GM04504 (cell line): ENCODE measurements around the gene CABLES1.
A peak's percentile ranks its signal among the peaks of the same experiment; 100 is the strongest.

ENCODE experiments used
- DNase-seq: peaks from one replicate; pipeline ENCODE4 v3.0.0-alpha.2; 2012; ENCODE audit warnings: low read depth

Gene CABLES1

GRCh38 chr18:23169673-23170044 lies 34.4 kb downstream of the CABLES1 start:
- DNase-seq, result no peak

GRCh38 chr18:23170137-23170536 lies 34.9 kb downstream of the CABLES1 start:
- no peak for DNase-seq

- DNase-seq, result no peak
Observed at GRCh38 chr18:23171581-23172156, 36.4 kb downstream of the CABLES1 start.

DNA sequence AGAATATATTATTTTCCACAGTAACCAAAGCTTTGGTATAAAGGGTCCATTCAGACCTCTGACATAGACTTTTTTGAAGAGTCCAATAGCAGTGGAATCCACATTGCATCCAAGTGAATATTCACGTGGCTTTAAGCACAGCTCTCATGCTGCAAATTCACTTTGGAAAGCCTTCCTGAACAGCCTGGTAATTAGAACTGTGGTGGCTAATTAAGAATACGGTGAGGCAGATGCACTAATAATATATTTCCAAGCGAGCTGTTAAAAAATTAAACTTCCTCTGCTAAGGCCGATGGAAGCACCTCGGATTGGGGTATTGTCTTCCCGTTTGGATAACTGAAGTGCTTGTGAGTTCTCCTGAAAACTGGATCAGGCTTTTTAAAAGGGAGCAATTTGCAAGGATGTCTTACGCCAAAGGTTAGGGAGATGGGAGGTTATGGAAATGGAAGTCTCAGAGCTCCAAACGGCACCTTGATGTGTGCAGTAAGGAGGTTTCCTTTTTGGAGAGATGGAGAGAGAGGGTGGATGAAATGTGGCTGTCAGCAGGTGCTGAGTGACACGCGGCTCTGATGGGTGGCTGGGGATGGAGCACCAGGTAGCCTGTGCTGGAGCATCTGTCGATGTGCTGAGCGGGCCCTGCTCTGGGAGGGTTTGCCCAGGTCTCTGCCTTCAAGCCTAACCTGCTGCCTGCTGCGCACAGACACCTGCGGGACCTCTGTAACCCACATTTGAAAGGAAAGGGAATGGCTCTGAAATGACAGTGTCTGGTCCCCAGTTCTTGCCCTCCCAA lies 37.5 kb downstream of the CABLES1 start:
- no peak for DNase-seq

DNA sequence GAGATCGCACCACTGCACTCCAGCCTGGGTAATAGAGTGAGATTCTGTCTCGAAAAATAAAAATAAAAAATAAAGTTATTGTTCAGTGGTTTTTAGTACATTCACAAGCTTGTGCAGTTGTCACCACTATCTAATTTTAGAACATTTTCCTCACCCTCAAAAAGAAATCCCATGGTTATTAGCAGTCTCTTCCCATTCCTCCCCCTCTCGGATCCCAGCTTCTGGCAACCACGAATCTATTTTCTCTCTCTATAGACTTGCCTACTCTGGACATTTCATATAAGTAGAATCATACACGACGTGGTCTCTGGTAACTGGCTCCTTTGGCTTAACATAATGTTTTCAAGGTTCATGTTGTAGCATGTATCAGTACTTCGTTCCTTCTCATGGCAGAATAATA lies 38.6 kb downstream of the CABLES1 start:
- DNase-seq, result no peak

DNA sequence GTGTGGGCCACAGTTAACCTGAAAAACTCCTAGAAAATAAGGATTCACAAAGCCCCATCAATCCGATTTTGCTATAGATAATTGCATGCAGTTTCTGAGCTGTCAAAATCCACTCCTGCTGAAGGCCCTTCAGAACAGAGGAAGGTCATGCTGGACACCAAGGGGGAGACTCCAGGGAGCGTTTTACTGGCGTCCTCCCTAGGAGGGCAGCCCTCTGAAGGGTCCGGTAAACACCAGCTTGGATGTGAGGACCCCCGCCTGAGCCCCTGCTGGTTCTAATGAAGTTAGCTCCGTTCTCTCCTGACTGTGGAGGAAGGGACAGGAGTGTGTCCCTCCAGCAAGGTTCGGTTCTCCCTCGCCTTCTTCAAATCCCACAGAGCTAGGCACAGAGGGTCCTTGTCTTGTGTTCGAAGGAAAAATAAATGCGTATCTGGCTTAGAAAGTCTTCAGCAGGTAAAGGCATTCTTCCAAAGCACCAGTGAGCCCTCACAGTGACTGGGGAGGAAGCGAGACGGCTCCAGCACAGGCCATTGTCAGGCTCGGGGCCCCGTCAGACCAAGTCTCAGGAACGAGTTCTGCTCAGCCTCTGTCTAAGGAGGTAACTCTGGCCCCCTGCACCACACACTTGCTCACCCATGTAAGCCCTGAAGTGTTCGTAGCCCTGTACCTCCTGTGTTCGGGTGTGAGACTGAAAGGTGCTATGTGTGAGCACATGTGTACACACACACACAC lies 41.6 kb downstream of the CABLES1 start:
- DNase-seq, result no peak

DNA sequence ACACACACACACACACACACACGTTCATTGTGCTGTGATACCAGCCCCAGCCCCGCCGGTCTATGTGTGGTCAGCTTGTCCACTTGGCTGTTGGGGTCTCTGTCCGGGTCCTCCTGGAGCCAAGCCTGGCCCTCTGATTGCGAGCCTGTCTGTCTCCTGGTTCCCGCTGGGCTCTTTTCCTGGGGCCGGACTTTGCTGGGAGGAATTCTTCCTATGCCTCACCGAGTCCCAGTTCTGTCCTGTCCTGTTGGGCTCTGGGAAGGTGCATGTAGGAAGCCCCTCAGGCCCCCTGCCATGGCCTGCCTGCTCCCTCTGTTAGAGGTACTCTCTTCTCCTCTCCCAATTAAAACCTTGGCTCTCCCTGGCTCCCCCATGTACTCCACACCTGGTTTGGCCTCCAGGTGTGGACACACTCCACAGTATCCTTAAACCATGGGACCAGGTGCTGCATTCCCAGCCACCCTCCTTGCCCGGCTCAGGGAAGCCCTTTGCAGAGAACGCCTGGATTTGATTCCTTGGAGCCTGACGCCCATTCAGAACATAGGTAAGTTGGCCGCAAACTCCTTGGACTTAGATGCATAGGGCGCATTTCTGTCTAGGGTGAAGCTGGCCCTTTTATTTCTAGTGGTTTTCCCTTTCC lies 42.3 kb downstream of the CABLES1 start:
- DNase-seq, result no peak

DNA sequence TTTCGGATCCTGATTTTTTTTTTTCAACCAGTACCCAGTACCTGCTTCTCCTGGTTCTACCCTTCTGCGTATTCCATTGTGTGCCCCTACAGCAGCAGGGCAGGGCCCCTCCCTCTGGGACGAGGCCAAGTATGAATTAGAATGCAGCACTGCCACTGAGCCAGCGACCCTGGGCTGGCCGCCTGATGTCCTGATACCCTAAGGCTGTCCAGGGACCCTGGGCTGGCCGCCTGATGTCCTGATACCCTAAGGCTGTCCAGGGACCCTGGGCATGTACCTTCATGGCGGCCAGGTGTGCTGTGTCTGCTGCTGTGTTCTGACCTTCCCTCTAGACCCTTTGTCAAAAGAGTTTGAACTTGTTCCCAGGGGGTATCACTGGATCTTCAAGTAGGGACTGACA lies 42.9 kb downstream of the CABLES1 start:
- no peak for DNase-seq

DNA sequence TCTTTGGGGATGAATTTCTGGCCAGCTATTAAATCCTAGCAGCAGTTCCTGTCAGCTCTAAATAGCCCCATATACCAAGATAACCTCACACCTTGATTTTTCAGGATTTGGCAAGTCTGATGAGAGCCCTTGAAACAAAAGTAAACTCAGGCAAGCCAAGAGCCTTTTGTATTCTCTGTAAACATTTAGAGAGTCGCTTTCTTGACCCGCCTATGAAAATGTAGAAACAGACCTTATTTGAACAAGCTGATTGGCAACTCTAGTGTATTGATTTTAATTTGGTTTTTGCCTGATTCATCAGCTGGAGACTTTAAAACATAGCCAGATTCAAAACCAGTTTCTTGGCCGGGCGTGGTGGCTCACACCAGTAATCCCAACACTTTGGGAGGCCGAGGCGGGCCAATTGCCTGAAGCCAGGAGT lies 43.4 kb downstream of the CABLES1 start:
- DNase-seq, result no peak

DNA sequence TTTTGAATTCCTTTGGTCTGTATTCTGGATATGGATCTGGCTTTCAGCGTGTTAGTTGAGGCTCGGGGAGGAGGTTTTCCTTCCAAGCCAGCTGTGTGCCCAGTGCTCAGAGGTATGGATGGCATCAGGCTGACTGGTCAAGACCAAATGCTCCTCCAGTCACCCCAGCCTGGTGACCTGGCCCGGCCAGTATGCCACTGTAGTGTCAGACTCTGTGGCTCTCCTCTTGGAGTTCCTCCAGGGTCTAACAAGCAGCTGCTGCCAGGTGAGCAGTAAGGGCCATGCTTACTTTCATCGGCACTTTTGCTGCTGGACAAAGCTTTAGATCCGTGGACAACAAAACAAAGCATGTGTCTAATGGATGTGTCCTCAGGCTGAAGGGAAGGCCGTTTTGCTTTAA lies 44.1 kb downstream of the CABLES1 start:
- no peak for DNase-seq

- no peak for DNase-seq
Observed at GRCh38 chr18:23181547-23181946, 46.3 kb downstream of the CABLES1 start.

DNA sequence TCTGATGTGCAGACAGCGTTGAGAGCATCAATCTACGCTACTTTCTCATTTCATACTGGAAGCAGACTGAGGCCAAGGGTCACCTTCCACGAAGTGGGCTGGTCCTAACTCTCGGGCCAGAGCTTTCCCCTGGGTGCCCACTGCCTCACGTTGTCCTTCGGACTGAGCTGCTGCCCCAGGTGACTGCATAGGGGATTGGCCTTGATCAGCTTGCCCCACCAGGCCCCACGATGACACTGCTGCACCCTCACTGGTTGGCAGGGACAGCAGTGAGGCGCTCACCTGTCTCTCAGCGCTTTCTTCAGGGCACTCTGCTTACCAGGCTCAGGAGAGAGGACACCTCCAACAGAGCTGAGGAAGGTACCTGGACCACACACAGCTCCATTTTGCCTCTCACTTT lies 47.3 kb downstream of the CABLES1 start:
- DNase-seq, result no peak

- peak; percentile 32 for DNase-seq
Observed at GRCh38 chr18:23183411-23184150, 48.3 kb downstream of the CABLES1 start.

DNA sequence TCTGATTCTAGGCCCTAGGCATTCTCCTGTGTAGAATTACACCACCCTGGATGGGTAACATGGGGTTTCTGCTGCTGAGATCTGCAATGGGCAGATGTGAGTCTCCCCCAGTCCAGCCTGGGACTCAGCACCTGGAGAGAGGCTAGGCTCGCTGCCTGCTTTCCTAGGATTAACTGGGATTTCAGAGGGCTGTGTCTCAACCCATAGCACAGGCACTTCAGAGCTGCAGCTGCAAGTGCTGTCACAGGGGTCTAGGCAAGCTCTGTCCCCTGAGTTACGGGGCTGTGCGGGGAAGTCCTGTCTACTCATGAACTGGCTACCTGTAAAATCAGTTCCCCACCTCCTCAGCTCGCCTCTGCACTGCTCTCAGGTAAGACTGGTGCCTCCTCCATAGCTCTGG lies 51.5 kb downstream of the CABLES1 start:
- DNase-seq, result no peak

DNA sequence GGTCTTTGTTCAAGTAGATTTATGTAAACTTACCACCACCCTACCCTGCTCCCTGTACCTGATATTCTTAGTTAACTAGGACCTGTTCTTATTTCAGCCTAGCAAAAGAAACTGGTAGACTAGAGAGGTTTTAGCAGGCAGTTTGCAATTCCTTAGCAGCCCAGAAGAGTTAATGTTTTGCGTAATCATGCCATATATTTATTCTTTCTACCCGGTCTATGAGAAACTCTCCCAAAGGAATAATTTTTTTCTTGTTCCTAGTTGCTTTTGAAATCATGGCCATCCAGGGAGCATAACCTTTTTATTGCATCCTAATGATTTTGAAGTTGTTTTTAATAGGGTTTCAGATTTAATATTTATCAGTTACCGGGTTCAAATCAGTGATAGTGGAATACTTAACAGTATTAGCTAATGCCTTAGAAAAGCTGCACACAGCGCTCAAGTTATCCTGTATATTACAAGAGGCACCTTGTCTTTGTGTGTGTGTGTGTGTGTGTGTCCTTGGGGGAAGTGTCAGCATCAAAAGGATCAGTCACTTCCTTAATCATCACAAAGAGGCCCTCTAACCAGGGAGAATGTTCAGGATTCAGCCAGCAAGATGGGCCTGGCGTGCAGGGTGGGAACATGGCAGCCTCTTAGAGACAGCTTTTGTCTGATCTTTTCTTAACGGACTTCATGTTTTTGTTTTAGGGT lies 52.9 kb downstream of the CABLES1 start:
- no peak for DNase-seq

DNA sequence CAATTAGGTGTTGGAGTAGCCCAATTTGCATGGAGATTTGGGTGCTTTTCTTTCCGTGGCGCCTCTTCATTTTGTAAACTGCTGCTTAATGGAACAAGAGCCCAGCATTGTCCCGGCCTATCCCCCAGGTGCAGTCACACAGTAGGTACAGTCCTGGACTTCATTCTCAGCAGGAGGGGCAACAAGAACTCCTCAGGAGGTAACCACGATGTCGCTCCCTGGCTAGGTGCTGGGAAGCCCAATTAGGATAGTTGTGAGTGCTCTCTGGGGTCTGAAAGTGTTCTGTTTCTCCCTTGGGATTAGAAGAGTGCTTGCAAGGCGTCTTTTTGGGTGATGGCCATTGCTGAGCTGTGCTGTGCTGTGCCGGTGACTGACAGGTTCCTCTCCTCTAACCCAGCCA lies 53.8 kb downstream of the CABLES1 start:
- no peak for DNase-seq

DNA sequence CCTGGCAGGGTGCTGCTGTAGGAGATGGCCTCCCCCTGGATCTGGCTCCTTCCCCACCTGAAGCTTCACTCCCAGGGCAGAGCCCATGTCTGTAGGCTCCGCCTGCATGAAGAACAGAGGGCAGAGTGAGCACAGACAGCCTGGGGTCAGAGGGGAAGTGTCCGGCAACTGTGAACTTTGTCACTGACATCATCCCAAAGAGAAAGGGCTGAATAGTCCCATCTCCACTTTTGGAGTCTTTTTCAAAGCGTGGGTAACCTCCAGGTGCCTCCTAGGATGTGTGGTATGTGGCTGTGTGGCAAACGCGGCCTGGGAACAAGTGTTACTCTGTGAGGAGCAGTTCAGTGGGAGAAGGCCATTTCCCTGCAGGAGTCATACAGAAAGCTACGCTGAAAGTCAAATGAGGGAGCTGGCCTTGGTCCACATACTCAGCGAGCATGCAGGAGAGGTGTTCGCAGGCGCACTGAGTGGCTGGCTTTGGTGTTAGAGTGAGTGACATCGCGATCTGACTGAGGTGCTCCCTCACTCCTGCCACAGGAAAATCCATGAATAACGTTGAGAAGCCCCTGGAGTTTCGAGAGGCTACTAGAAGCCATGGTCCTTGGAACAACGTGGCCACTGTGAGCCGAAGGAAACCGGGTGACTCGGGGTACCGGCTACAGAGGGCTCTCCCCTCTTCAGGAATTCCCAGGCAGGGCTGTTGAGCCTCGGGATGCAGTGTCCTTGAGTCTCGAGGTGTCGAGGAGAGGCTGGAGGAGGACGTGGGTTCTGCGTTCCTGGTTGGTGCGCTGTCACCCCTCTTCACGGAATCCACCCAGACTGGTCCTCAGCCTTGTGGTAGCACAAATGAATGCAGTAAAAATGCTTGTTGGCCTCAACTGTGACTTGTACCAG lies 54.7 kb downstream of the CABLES1 start:
- no peak for DNase-seq

DNA sequence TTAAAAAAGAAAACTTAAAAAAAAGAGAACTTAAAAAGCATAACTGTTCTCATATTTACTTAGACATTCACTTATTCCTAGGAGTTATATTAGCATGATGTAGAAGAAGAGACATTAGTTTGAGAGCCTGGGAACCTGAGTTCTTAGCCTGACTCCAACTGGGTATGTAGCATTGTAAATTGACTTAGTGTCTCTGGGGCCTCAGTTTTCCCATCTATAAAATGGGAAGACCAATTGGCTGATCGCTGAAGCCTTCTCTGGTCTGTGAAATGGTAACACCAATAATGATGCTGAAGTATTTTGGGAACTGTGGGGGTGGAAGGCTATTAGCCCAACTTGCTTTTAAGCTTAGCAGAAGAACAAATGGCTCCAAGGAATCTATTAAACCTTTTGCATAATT lies 55.9 kb downstream of the CABLES1 start:
- no peak for DNase-seq

DNA sequence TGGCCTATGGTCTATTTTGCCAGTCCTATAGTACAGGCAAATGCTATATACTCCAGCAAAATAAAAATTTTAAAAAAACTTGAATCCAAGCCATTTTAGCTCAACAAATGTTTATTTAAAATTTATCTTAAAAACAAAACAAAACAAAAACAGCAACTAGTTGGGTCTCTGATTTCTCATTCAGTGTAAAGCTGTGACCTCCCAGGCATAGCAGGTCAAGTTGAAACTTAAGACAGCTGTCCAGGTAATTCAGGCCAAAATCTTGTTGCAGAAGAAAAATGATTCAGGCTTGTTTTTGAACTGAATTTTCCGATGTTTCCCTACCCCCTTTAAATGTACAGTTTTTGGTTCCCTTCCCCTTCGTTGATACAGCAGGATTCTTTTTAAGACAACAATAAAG lies 58.5 kb downstream of the CABLES1 start:
- DNase-seq, result no peak
